GM12878 (cell line): ENCODE data around the gene NFKB2. TPM values are rescaled to one million over a fixed set of nuclear protein-coding genes. Genes with fewer than 3 reads are reported as not detected.

Source experiments
- BACH1 ChIP-seq: fragments of 450-650 bp; IDR thresholded peaks from 2 replicates; pipeline ENCODE4 v1.6.1; 2017; ENCODE audit warnings: mild to moderate bottlenecking, borderline replicate concordance
- BHLHE40 ChIP-seq, 2 experiments: fragments of 450-650 bp in 1 of 2; IDR thresholded peaks; 2 replicates each; pipeline ENCODE4 v1.6.1; 2011 to 2017; ENCODE audit warnings: low read depth in 2 of 2, borderline replicate concordance in 1 of 2, improper control_type of control experiment in 1 of 2, low read length in 1 of 2, mild to moderate bottlenecking in 1 of 2
- MEF2B ChIP-seq: fragments of 450-650 bp; IDR thresholded peaks from 2 replicates; pipeline ENCODE4 v1.6.1; 2018; ENCODE audit warnings: mild to moderate bottlenecking, moderate library complexity; ENCODE audit not compliant: partially characterized antibody, poor library complexity, severe bottlenecking
- NRF1 ChIP-seq: conservative IDR thresholded peaks from 2 replicates; pipeline ENCODE4 v1.6.1; 2011; ENCODE audit warnings: mild to moderate bottlenecking, low read depth, low read length, improper control_type of control experiment
- PKNOX1 ChIP-seq: fragments of 450-650 bp; IDR thresholded peaks from 2 replicates; pipeline ENCODE4 v1.6.1; 2016; ENCODE audit warnings: mild to moderate bottlenecking
- RCOR1 ChIP-seq: conservative IDR thresholded peaks from 2 replicates; pipeline ENCODE4 v1.6.1; 2012; ENCODE audit warnings: low read depth, low read length, improper control_type of control experiment
- YY1 ChIP-seq: IDR thresholded peaks from 2 replicates; pipeline ENCODE4 v1.6.1; 2011; ENCODE audit warnings: low read depth, mild to moderate bottlenecking, low read length
- ZNF24 ChIP-seq: fragments of 450-650 bp; IDR thresholded peaks from 2 replicates; pipeline ENCODE4 v1.6.1; 2017; ENCODE audit warnings: antibody characterized with exemption, mild to moderate bottlenecking
- ZNF687 ChIP-seq: fragments of 450-650 bp; IDR thresholded peaks from 2 replicates; pipeline ENCODE4 v1.6.1; 2017; ENCODE audit warnings: mild to moderate bottlenecking, moderate library complexity
- polyA plus RNA-seq, 11 experiments: library from polyadenylated mRNA; depleted of rRNA in 4 of 11; unstranded in 6 of 11; stranded (reverse) in 5 of 11; fragments of >200 nt; fragmentation: Nextera tagmentation in 4 of 11; fragmentation: Illumina TruSeq in 1 of 11; extraction: Ambion mirVana in 4 of 11; extraction: Trizol in 1 of 11; gene quantifications; 1 replicate in 1 of 11; 2 replicates in 10 of 11; pipeline versions ENCODE4 v1.2.1 to v1.2.3, GENCODE V29; 2011 to 2016; ENCODE audit warnings: inconsistent platforms in 2 of 11, missing spikeins in 2 of 11, low read depth in 1 of 11
- total RNA-seq, 4 experiments: library from RNA; depleted of rRNA in 3 of 4; stranded (reverse); fragments of >200 nt in 3 of 4; fragmentation: Illumina TruSeq in 1 of 4; extraction: Trizol in 1 of 4; gene quantifications; 2 replicates each; pipeline versions ENCODE4 v1.2.1 to v1.2.3, GENCODE V29; 2013 to 2021

NFKB2 gene
- total and polyA plus RNA-seq, 10 of the 15 experiments (the other 5 are each of a cell fraction or from before 2014, with no cell fraction given) = 0.56 to 144 (median 49.4) TPM

GRCh38 chr10:102410429-102411073 is 15.0 kb downstream of the NFKB2 start (continued):
- TF ChIP-seq ZNF687 (no peak), PKNOX1 (no peak), BHLHE40 (IDR thresholded peaks at IDR 0.05; ENCODE audit: borderline replicate concordance in 1 of 2, low read depth in 2 of 2, low read length in 1 of 2) (peak; percentile 52 to 84; a peak in 3 of 4 replicates), NRF1 (0 out of 2 replicates have a peak, but pooled peaks have one; percentile 11), ZNF24 (no peak), MEF2B (peak; percentile 79), BACH1 (peak; percentile 41; the same call in 1 of the 2 replicates), RCOR1 (no peak), YY1 (0 out of 2 replicates have a peak, but pooled peaks have one; percentile 9)
